ENCODE measurements around the gene PSENEN. TPM values are rescaled to one million over a fixed set of nuclear protein-coding genes. Genes with fewer than 3 reads are reported as not detected.

The PSENEN gene
- total RNA-seq, 2 experiments from 2014 or later, result 37.2 to 41.3 TPM

- TF ChIP-seq CTCF (IDR thresholded peaks at IDR 0.05), result no peak
- H3K27me3 Mint-ChIP-seq, result no peaks in the 10 kb centered on the region
- CTCF ChIA-PET, result no interaction called here
- H3K9me3 Mint-ChIP-seq, result no peaks in the 10 kb centered on the region
- POLR2A ChIA-PET, result no interaction called here
- H3K4me3 Mint-ChIP-seq, result no peak overlapping the region
- DNase-seq (peak; percentile 32), ATAC-seq (peak; percentile 69)
- H3K4me1 Mint-ChIP-seq (ENCODE audit: low read depth), result no peaks in the 10 kb centered on the region
- H3K36me3 Mint-ChIP-seq (ENCODE audit: low read depth), result no peaks in the 10 kb centered on the region
- no peak overlapping the region for H3K27ac Mint-ChIP-seq
- intact Hi-C loops (cut with micrococcal nuclease), result no loop called here
Observed at GRCh38 chr19:35783469-35784434, 38.3 kb downstream of the PSENEN start.

GRCh38 chr19:35784503-35785338, 39.3 kb downstream of the PSENEN start:
- no peaks in the 10 kb centered on the region for H3K27me3 Mint-ChIP-seq
- no peaks in the 10 kb centered on the region for H3K36me3 Mint-ChIP-seq (ENCODE audit: low read depth)
- DNase-seq, result no peak
- no peak for TF ChIP-seq CTCF (IDR thresholded peaks at IDR 0.05)
- no peak for ATAC-seq
- no peaks in the 10 kb centered on the region for H3K4me1 Mint-ChIP-seq (ENCODE audit: low read depth)
- H3K9me3 Mint-ChIP-seq, result no peaks in the 10 kb centered on the region
- intact Hi-C loops (cut with micrococcal nuclease), result no loop called here
- ChIA-PET CTCF (no interaction called here), POLR2A (no interaction called here)
- H3K4me3 Mint-ChIP-seq, result no peak overlapping the region
- no peak overlapping the region for H3K27ac Mint-ChIP-seq

GRCh38 chr19:35785339-35785627, 39.8 kb downstream of the PSENEN start:
- CTCF ChIA-PET, result no interaction called here
- Mint-ChIP-seq H3K4me3 (no peak overlapping the region), H3K4me1 (ENCODE audit: low read depth) (no peaks in the 10 kb centered on the region), H3K9me3 (no peaks in the 10 kb centered on the region), H3K36me3 (ENCODE audit: low read depth) (no peaks in the 10 kb centered on the region), H3K27ac (no peak overlapping the region), H3K27me3 (no peaks in the 10 kb centered on the region)
- DNase-seq, result no peak
- no peak for ATAC-seq
- TF ChIP-seq CTCF (IDR thresholded peaks at IDR 0.05), result no peak
- intact Hi-C loops (cut with micrococcal nuclease), result no loop called here
- POLR2A ChIA-PET, result no interaction called here

GRCh38 chr19:35786299-35787160, 41.1 kb downstream of the PSENEN start:
- TF ChIP-seq CTCF (IDR thresholded peaks at IDR 0.05), result no peak
- Mint-ChIP-seq H3K27me3 (no peaks in the 10 kb centered on the region), H3K4me1 (ENCODE audit: low read depth) (no peaks in the 10 kb centered on the region), H3K27ac (no peak overlapping the region), H3K4me3 (no peak overlapping the region), H3K36me3 (ENCODE audit: low read depth) (no peaks in the 10 kb centered on the region), H3K9me3 (no peaks in the 10 kb centered on the region)
- ATAC-seq, result no peak
- POLR2A ChIA-PET, result interaction anchor here (0.6 kb wide), 1 partner anchor 21 kb away, joined by 3 read pairs; no protein-coding TSS in a partner anchor
- CTCF ChIA-PET, result no interaction called here
- no peak for DNase-seq
- intact Hi-C loops (cut with micrococcal nuclease), result no loop called here
